ENCODE data around the gene SEPTIN12. TPM values are rescaled to one million over a fixed set of nuclear protein-coding genes. Genes with fewer than 3 reads are reported as not detected.

SEPTIN12 gene
- polyA plus RNA-seq, 1 experiment: not detected

GRCh38 chr16:4790871-4791270, 2.7 kb upstream of the SEPTIN12 start:
- H3K27me3 ChIP-seq (ENCODE audit: control insufficient read depth, insufficient read depth, low read length): no peaks in the 10 kb centered on the region

GRCh38 chr16:4790261-4790660, 2.1 kb upstream of the SEPTIN12 start:
- no peaks in the 10 kb centered on the region for H3K27me3 ChIP-seq (ENCODE audit: control insufficient read depth, insufficient read depth, low read length)
- DNase-seq (ENCODE audit: low read depth): no peak
- H3K36me3 ChIP-seq (ENCODE audit: control insufficient read depth, insufficient read depth, low read length): no peaks in the 10 kb centered on the region
- no peak overlapping the region for H3K4me3 ChIP-seq (ENCODE audit: low read depth, low read length)
- ChIA-PET CTCF (no interaction called here), POLR2A (no interaction called here)
- no peak for TF ChIP-seq CTCF (IDR thresholded peaks at IDR 0.05; ENCODE audit: insufficient read depth, low read depth, low read length)

More at GRCh38 chr16:4790871-4791270, 2.7 kb upstream of the SEPTIN12 start:
- no peak for DNase-seq (ENCODE audit: low read depth)
- TF ChIP-seq CTCF (IDR thresholded peaks at IDR 0.05; ENCODE audit: insufficient read depth, low read depth, low read length): no peak
- no peak overlapping the region for H3K4me3 ChIP-seq (ENCODE audit: low read depth, low read length)
- H3K36me3 ChIP-seq (ENCODE audit: control insufficient read depth, insufficient read depth, low read length): no peaks in the 10 kb centered on the region; the same call in 1 of the 2 replicates
- ChIA-PET CTCF (no interaction called here), POLR2A (no interaction called here)

- H3K36me3 ChIP-seq (ENCODE audit: control insufficient read depth, insufficient read depth, low read length): no peaks in the 10 kb centered on the region
- H3K4me3 ChIP-seq (ENCODE audit: low read depth, low read length): no peak overlapping the region
- no peak for DNase-seq (ENCODE audit: low read depth)
- POLR2A ChIA-PET: no interaction called here
- no peaks in the 10 kb centered on the region for H3K27me3 ChIP-seq (ENCODE audit: control insufficient read depth, insufficient read depth, low read length)
- CTCF ChIA-PET: no interaction called here
- TF ChIP-seq CTCF (IDR thresholded peaks at IDR 0.05; ENCODE audit: insufficient read depth, low read depth, low read length): no peak
Measured at GRCh38 chr16:4788910-4789309, 765 bp upstream of the SEPTIN12 start.

- Histone ChIP-seq H3K36me3 (ENCODE audit: control insufficient read depth, insufficient read depth, low read length) (no peaks in the 10 kb centered on the region), H3K4me3 (ENCODE audit: low read depth, low read length) (no peak overlapping the region), H3K27me3 (ENCODE audit: control insufficient read depth, insufficient read depth, low read length) (no peaks in the 10 kb centered on the region)
- no peak for TF ChIP-seq CTCF (IDR thresholded peaks at IDR 0.05; ENCODE audit: insufficient read depth, low read depth, low read length)
- no peak for DNase-seq (ENCODE audit: low read depth)
- ChIA-PET CTCF (no interaction called here), POLR2A (no interaction called here)
Measured at GRCh38 chr16:4788489-4788889, 344 bp upstream of the SEPTIN12 start.

GRCh38 chr16:4787068-4787467, 1.1 kb downstream of the SEPTIN12 start:
- ChIA-PET CTCF (no interaction called here), POLR2A (no interaction called here)
- H3K4me3 ChIP-seq (ENCODE audit: low read depth, low read length): no peak overlapping the region

More at GRCh38 chr16:4787068-4787467, 1.1 kb downstream of the SEPTIN12 start:
- H3K27me3 ChIP-seq (ENCODE audit: control insufficient read depth, insufficient read depth, low read length): no peaks in the 10 kb centered on the region
- H3K36me3 ChIP-seq (ENCODE audit: control insufficient read depth, insufficient read depth, low read length): no peaks in the 10 kb centered on the region
- no peak for TF ChIP-seq CTCF (IDR thresholded peaks at IDR 0.05; ENCODE audit: insufficient read depth, low read depth, low read length)
- no peak for DNase-seq (ENCODE audit: low read depth)

All from BJ (cell line).